GM12878 (cell line): ENCODE results near the gene TRPV5.

Experiments used
- GATAD2B ChIP-seq: fragments of 450-650 bp; conservative IDR thresholded peaks from 2 replicates; pipeline ENCODE4 v1.6.1; 2017; ENCODE audit warnings: low read depth, mild to moderate bottlenecking, moderate library complexity
- POLR2A ChIP-seq: IDR thresholded peaks from 2 replicates; pipeline ENCODE4 v1.6.1; 2011; ENCODE audit warnings: low read depth, mild to moderate bottlenecking, low read length
- POLR2AphosphoS5 ChIP-seq: IDR thresholded peaks from 2 replicates; pipeline ENCODE4 v1.6.1; 2011; ENCODE audit warnings: mild to moderate bottlenecking, low read length, inconsistent platforms
- SUZ12 ChIP-seq: fragments of 200-600 bp; sonication (generic); IDR thresholded peaks from one replicate; pipeline ENCODE4 v1.6.1; 2018; ENCODE audit warnings: antibody characterized with exemption, mild to moderate bottlenecking; ENCODE audit not compliant: unreplicated experiment
- WRNIP1 ChIP-seq: IDR thresholded peaks from 2 replicates; pipeline ENCODE4 v1.6.1; 2011; ENCODE audit warnings: low read depth, low read length, improper control_type of control experiment, borderline replicate concordance
- YY1 ChIP-seq: IDR thresholded peaks from 2 replicates; pipeline ENCODE4 v1.6.1; 2011; ENCODE audit warnings: low read depth, mild to moderate bottlenecking, low read length
- TF ChIP-seq, protein P1 (sequence below), 3 experiments: IDR thresholded peaks in 2 of 3; conservative IDR thresholded peaks in 1 of 3; 2 replicates each; pipeline ENCODE4 v1.5.1; 2011; ENCODE audit warnings: low read depth in 3 of 3, low read length in 3 of 3, mild to moderate bottlenecking in 3 of 3, control low read depth in 2 of 3, moderate library complexity in 2 of 3, inconsistent platforms in 1 of 3, mixed read lengths in 1 of 3; ENCODE audit not compliant: control insufficient read depth in 2 of 3, insufficient read depth in 1 of 3; ENCODE audit errors: extremely low read depth in 1 of 3

DNA sequence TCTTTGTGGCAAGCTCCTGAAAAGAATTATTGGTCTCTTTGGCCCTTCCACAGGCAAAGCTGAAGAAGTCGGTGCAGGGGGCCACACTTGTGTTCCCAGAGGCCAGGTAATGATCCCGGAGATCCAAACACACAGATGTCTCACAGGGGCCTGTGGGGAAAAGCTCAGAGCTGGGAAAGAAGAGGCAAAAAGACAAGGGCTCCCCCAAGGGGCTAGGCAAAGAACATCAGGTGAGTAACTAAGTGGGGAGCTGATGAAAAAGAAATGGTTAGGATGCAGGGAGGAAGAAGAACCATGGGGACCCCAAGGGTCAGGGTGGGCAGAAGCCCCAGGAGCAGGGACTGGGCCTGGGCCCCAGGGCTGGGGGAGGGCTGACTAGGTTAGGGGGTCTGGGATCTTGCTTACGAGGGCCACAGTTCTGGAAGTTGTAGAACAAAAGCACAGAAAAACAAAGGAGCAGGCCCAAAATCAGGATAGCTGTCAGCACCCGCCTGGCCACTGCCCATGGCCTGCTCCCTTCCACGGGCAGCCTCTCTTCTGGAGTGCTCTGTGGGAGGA, 27.5 kb upstream of the TRPV5 start:
- TF ChIP-seq POLR2AphosphoS5 (no peak), YY1 (no peak), POLR2A (no peak), GATAD2B (no peak), WRNIP1 (no peak), SUZ12 (no peak)
- TF ChIP-seq, protein P1, sequence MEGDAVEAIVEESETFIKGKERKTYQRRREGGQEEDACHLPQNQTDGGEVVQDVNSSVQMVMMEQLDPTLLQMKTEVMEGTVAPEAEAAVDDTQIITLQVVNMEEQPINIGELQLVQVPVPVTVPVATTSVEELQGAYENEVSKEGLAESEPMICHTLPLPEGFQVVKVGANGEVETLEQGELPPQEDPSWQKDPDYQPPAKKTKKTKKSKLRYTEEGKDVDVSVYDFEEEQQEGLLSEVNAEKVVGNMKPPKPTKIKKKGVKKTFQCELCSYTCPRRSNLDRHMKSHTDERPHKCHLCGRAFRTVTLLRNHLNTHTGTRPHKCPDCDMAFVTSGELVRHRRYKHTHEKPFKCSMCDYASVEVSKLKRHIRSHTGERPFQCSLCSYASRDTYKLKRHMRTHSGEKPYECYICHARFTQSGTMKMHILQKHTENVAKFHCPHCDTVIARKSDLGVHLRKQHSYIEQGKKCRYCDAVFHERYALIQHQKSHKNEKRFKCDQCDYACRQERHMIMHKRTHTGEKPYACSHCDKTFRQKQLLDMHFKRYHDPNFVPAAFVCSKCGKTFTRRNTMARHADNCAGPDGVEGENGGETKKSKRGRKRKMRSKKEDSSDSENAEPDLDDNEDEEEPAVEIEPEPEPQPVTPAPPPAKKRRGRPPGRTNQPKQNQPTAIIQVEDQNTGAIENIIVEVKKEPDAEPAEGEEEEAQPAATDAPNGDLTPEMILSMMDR (IDR thresholded peaks at IDR 0.05 in 2 of 3, conservative IDR thresholded peaks at IDR 0.05 in 1 of 3; ENCODE audit: control insufficient read depth in 2 of 3, extremely low read depth in 1 of 3, insufficient read depth in 1 of 3, low read depth in 3 of 3, low read length in 3 of 3): peak; percentile 21 to 25 (median 24); a peak in 4 of 6 replicates
